Karpas-422 (cell line): ENCODE measurements around the gene AMD1. TPM values are rescaled to one million over a fixed set of nuclear protein-coding genes. Genes with fewer than 3 reads are reported as not detected.

Experiments used
- DNase-seq: peaks from one replicate; pipeline ENCODE4 v3.0.0-alpha.2; 2015
- H2AFZ ChIP-seq: fragments of 200-600 bp; sonication (generic); 2 replicates; pipeline ENCODE4 v1.6.1; 2014; ENCODE audit warnings: antibody characterized with exemption, low read length, mixed read lengths
- H3K27ac ChIP-seq: fragments of 200-600 bp; sonication (generic); 2 replicates; pipeline ENCODE4 v1.5.1; 2014; ENCODE audit warnings: mild to moderate bottlenecking, low read length, moderate library complexity
- H3K27me3 ChIP-seq: fragments of 200-600 bp; sonication (generic); 2 replicates; pipeline ENCODE4 v1.6.1; 2014; ENCODE audit warnings: low read length, mixed read lengths
- H3K36me3 ChIP-seq: fragments of 200-600 bp; sonication (generic); 2 replicates; pipeline ENCODE4 v1.6.1; 2014; ENCODE audit warnings: low read length, mixed read lengths; ENCODE audit not compliant: insufficient read depth
- H3K4me1 ChIP-seq: fragments of 200-600 bp; sonication (generic); 2 replicates; pipeline ENCODE4 v1.6.1; 2014; ENCODE audit warnings: mild to moderate bottlenecking, low read length, mixed read lengths
- H3K4me2 ChIP-seq: fragments of 200-600 bp; sonication (generic); 2 replicates; pipeline ENCODE4 v1.6.1; 2014; ENCODE audit warnings: low read length, low read depth, mild to moderate bottlenecking; ENCODE audit not compliant: poor library complexity, severe bottlenecking
- H3K4me3 ChIP-seq: fragments of 200-600 bp; sonication (generic); 2 replicates; pipeline ENCODE4 v1.5.1; 2014; ENCODE audit warnings: mild to moderate bottlenecking, antibody characterized with exemption, low read length, mixed read lengths
- H3K79me2 ChIP-seq: fragments of 200-600 bp; sonication (generic); 2 replicates; pipeline ENCODE4 v1.6.1; 2014; ENCODE audit warnings: mild to moderate bottlenecking, low read length, mixed read lengths
- H3K9ac ChIP-seq: fragments of 200-600 bp; sonication (generic); 2 replicates; pipeline ENCODE4 v1.6.0; 2014; ENCODE audit warnings: low read length
- H3K9me2 ChIP-seq: fragments of 200-600 bp; sonication (generic), shearing (Covaris generic); replicated peaks from 2 replicates; pipeline ENCODE4 v1.6.0; 2014; ENCODE audit warnings: mild to moderate bottlenecking, low read length, moderate library complexity; ENCODE audit not compliant: insufficient read depth
- H3K9me3 ChIP-seq: fragments of 300-700, 200-600 bp; sonication (generic); 2 replicates; pipeline ENCODE4 v1.6.1; 2014; ENCODE audit warnings: low read length, mixed read lengths
- H4K20me1 ChIP-seq: fragments of 200-600 bp; sonication (generic); 2 replicates; pipeline ENCODE4 v1.6.1; 2014; ENCODE audit warnings: mild to moderate bottlenecking, antibody characterized with exemption, low read length, low read depth; ENCODE audit not compliant: insufficient read depth
- small RNA-seq: library from RNA; depleted of rRNA; stranded (forward); fragments of <200 nt; gene quantifications from one replicate; pipeline ENCODE3, GENCODE V24; 2014
- total RNA-seq: library from RNA; depleted of rRNA; stranded (reverse); fragments of >200 nt; shearing (Covaris generic); gene quantifications from 2 replicates; pipeline ENCODE4 v1.2.3, GENCODE V29; 2014; ENCODE audit warnings: low replicate concordance; rRNA removed

Gene AMD1
- total RNA-seq, 1 experiment from 2014 or later, result 87.4 TPM

- H3K27me3 ChIP-seq, result no peaks in the 10 kb centered on the region
- no peaks in the 10 kb centered on the region for H3K36me3 ChIP-seq
- H3K4me1 ChIP-seq, result peaks cover 2% of the 10 kb centered on the region; the same call in 1 of the 2 replicates
- no peak overlapping the region for H3K4me3 ChIP-seq
- H2AFZ ChIP-seq, result no peak overlapping the region
- H3K79me2 ChIP-seq, result no peaks in the 10 kb centered on the region
- H3K9ac ChIP-seq, result no peak overlapping the region
- no peak overlapping the region for H3K4me2 ChIP-seq
- DNase-seq, result no peak
- H3K27ac ChIP-seq, result no peak overlapping the region
- no peaks in the 10 kb centered on the region for H3K9me2 ChIP-seq
- H3K9me3 ChIP-seq, result no peaks in the 10 kb centered on the region
- no peaks in the 10 kb centered on the region for H4K20me1 ChIP-seq
Observed at GRCh38 chr6:110935171-110935570, 60.6 kb downstream of the AMD1 start.

GRCh38 chr6:110938171-110938570, 63.6 kb downstream of the AMD1 start:
- Histone ChIP-seq H3K27me3 (no peaks in the 10 kb centered on the region), H3K4me2 (no peak overlapping the region), H3K9me2 (no peaks in the 10 kb centered on the region), H3K36me3 (no peaks in the 10 kb centered on the region), H3K9me3 (no peaks in the 10 kb centered on the region), H3K4me3 (no peak overlapping the region), H3K9ac (no peak overlapping the region), H2AFZ (no peak overlapping the region), H3K27ac (no peak overlapping the region), H3K79me2 (no peaks in the 10 kb centered on the region), H4K20me1 (no peaks in the 10 kb centered on the region), H3K4me1 (peaks cover 2% of the 10 kb centered on the region; the same call in 1 of the 2 replicates)
- no peak for DNase-seq

- Histone ChIP-seq H3K4me2 (no peak overlapping the region), H3K79me2 (no peaks in the 10 kb centered on the region), H3K27me3 (no peaks in the 10 kb centered on the region), H3K36me3 (no peaks in the 10 kb centered on the region), H3K9ac (no peak overlapping the region), H3K27ac (no peak overlapping the region), H4K20me1 (no peaks in the 10 kb centered on the region), H3K9me3 (no peaks in the 10 kb centered on the region), H3K4me1 (no peaks in the 10 kb centered on the region), H2AFZ (no peak overlapping the region), H3K4me3 (no peak overlapping the region), H3K9me2 (no peaks in the 10 kb centered on the region)
- no peak for DNase-seq
Observed at GRCh38 chr6:110939429-110940200, 65.0 kb downstream of the AMD1 start.

GRCh38 chr6:110944681-110945151, 70.1 kb downstream of the AMD1 start:
- Histone ChIP-seq H3K9me3 (no peaks in the 10 kb centered on the region), H3K79me2 (no peaks in the 10 kb centered on the region), H3K27me3 (no peaks in the 10 kb centered on the region), H3K9me2 (no peaks in the 10 kb centered on the region), H3K36me3 (no peaks in the 10 kb centered on the region), H4K20me1 (no peaks in the 10 kb centered on the region), H3K27ac (no peak overlapping the region), H3K4me1 (no peaks in the 10 kb centered on the region), H2AFZ (no peak overlapping the region), H3K4me2 (no peak overlapping the region), H3K4me3 (no peak overlapping the region), H3K9ac (no peak overlapping the region)
- peak; percentile 53 for DNase-seq

Small RNA genes within 50 kb of the gene (small RNA-seq; reads per million reads assigned to genes)
- gene RNU6-1115P, result not detected
- gene SNORA40C, result not detected

Other genes starting within 250 kb of the AMD1 start
- gene CDK19, start 59.3 kb upstream of the AMD1 start, total RNA-seq, result 5.7 and 18.1 TPM in 2 replicates
- 30.4 and 39.7 TPM in 2 replicates for gene GTF3C6, start 83.9 kb downstream of the AMD1 start, total RNA-seq
- 26.8 and 55.5 TPM in 2 replicates for gene RPF2, start 107.3 kb downstream of the AMD1 start, total RNA-seq
- 0.37 and 1.6 TPM in 2 replicates for gene SLC16A10, start 212.7 kb downstream of the AMD1 start, total RNA-seq